H1 (cell line): ENCODE results near the gene ARHGAP23. TPM values are rescaled to one million over a fixed set of nuclear protein-coding genes. Genes with fewer than 3 reads are reported as not detected.

ENCODE experiments used
- CTCF ChIA-PET: fragments of 300-600 bp; sonication (Branson Sonifier 250); formaldehyde crosslinking; loops from one replicate; lab custom pipeline; 2021; ENCODE audit not compliant: partially characterized antibody; lab: Charles Lee
- POLR2A ChIA-PET: fragments of 300-600 bp; sonication (Branson Sonifier 250); formaldehyde crosslinking; loops from one replicate; lab custom pipeline; 2021; ENCODE audit warnings: inconsistent platforms; ENCODE audit not compliant: partially characterized antibody; lab: Charles Lee
- DNase-seq, 2 experiments: peaks; one replicate each; pipeline versions ENCODE4 v3.0.0 to v3.0.0-alpha.2; 2010 to 2022; ENCODE audit warnings: low spot score in 2 of 2, low read depth in 1 of 2, mixed read lengths in 1 of 2
- FAIRE-seq: peaks from 2 replicates; lab custom pipeline; 2011; peaks lifted over from hg19 to GRCh38; lab: Jason Lieb, UNC
- H2AFZ ChIP-seq: 2 replicates; pipeline ENCODE4 v1.8.1; 2012; ENCODE audit warnings: low read length, inconsistent platforms
- H2AK5ac ChIP-seq: 2 replicates; pipeline ENCODE4 v1.6.1; 2013; ENCODE audit warnings: low read depth, low read length
- H2BK120ac ChIP-seq: replicated peaks from 2 replicates; pipeline ENCODE3; 2013; ENCODE audit warnings: low read depth, low read length, inconsistent platforms
- H2BK12ac ChIP-seq: 2 replicates; pipeline ENCODE4 v1.6.1; 2013; ENCODE audit warnings: low read depth, low read length
- H2BK15ac ChIP-seq: 2 replicates; pipeline ENCODE4 v1.6.1; 2013; ENCODE audit warnings: low read length
- H2BK20ac ChIP-seq: 2 replicates; pipeline ENCODE4 v1.6.1; 2013; ENCODE audit warnings: low read length
- H2BK5ac ChIP-seq: 2 replicates; pipeline ENCODE4 v1.6.1; 2013; ENCODE audit warnings: low read depth, low read length
- H3K14ac ChIP-seq: 2 replicates; pipeline ENCODE4 v1.6.1; 2013; ENCODE audit warnings: inconsistent platforms; ENCODE audit not compliant: insufficient read length
- H3K18ac ChIP-seq: 2 replicates; pipeline ENCODE4 v1.6.1; 2013; ENCODE audit warnings: low read length; ENCODE audit errors: extremely low read depth
- H3K23ac ChIP-seq: 2 replicates; pipeline ENCODE4 v1.6.1; 2013; ENCODE audit warnings: inconsistent platforms; ENCODE audit not compliant: insufficient read length
- H3K23me2 ChIP-seq: 2 replicates; pipeline ENCODE4 v1.6.1; 2013; ENCODE audit warnings: low read depth, low read length
- H3K27ac ChIP-seq: 2 replicates; pipeline ENCODE4 v1.6.1; 2011; ENCODE audit warnings: low read depth, low read length, inconsistent platforms
- H3K27me3 ChIP-seq, 4 experiments: replicated peaks in 1 of 4; 1 replicate in 1 of 4; 2 replicates in 3 of 4; pipeline versions ENCODE4 v1.6.1 to v1.8.1; 2011 to 2013; ENCODE audit warnings: low read length in 3 of 4, mild to moderate bottlenecking in 3 of 4, inconsistent platforms in 2 of 4, mixed read lengths in 2 of 4, moderate library complexity in 1 of 4; ENCODE audit not compliant: control insufficient read depth in 3 of 4, insufficient read depth in 3 of 4; ENCODE audit errors: extremely low read depth in 1 of 4
- H3K36me3 ChIP-seq, 4 experiments: 2 replicates each; pipeline versions ENCODE4 v1.6.1 to v1.8.1; 2011 to 2013; ENCODE audit warnings: mild to moderate bottlenecking in 4 of 4, low read length in 3 of 4, moderate library complexity in 2 of 4, control low read depth in 1 of 4, inconsistent platforms in 1 of 4; ENCODE audit not compliant: insufficient read depth in 4 of 4, control insufficient read depth in 2 of 4
- H3K4ac ChIP-seq: replicated peaks from 2 replicates; pipeline ENCODE3; 2013; ENCODE audit warnings: low read length, low read depth, mixed read lengths, inconsistent platforms; ENCODE audit not compliant: insufficient read length
- H3K4me1 ChIP-seq, 4 experiments: replicated peaks in 1 of 4; 1 replicate in 1 of 4; 2 replicates in 3 of 4; pipeline versions ENCODE4 v1.6.1 to v1.8.1; 2011 to 2013; ENCODE audit warnings: low read length in 3 of 4, inconsistent platforms in 2 of 4, mixed read lengths in 1 of 4; ENCODE audit not compliant: insufficient read depth in 4 of 4, control insufficient read depth in 3 of 4
- H3K4me2 ChIP-seq, 2 experiments: 2 replicates each; pipeline versions ENCODE4 v1.6.1 to v1.8.1; 2011 to 2013; ENCODE audit warnings: low read depth in 2 of 2, low read length in 2 of 2, control low read depth in 1 of 2, inconsistent platforms in 1 of 2, mild to moderate bottlenecking in 1 of 2; ENCODE audit not compliant: insufficient read depth in 1 of 2
- H3K4me3 ChIP-seq, 4 experiments: fragments of 200-600, 300-600 bp in 1 of 4; sonication (generic), shearing (Covaris generic), sonication (Bioruptor Twin) in 1 of 4; 2 replicates each; pipeline versions ENCODE4 v1.5.1 to v1.8.1; 2011 to 2016; ENCODE audit warnings: low read length in 4 of 4, low read depth in 3 of 4, control low read depth in 2 of 4, inconsistent platforms in 2 of 4, mild to moderate bottlenecking in 2 of 4, mixed read lengths in 1 of 4, moderate library complexity in 1 of 4; ENCODE audit not compliant: insufficient read depth in 2 of 4; ENCODE audit errors: extremely low read depth in 1 of 4
- H3K56ac ChIP-seq: replicated peaks from 2 replicates; pipeline ENCODE3; 2013; ENCODE audit warnings: low read depth, mild to moderate bottlenecking, mixed read lengths, low read length, inconsistent platforms; ENCODE audit not compliant: insufficient read length
- H3K79me1 ChIP-seq: 2 replicates; pipeline ENCODE4 v1.6.1; 2013; ENCODE audit warnings: low read depth, low read length, control low read depth
- H3K79me2 ChIP-seq, 2 experiments: 2 replicates each; pipeline versions ENCODE4 v1.6.1 to v1.8.1; 2012 to 2013; ENCODE audit warnings: low read length in 2 of 2, mild to moderate bottlenecking in 2 of 2, inconsistent platforms in 1 of 2; ENCODE audit not compliant: insufficient read depth in 2 of 2, control insufficient read depth in 1 of 2
- H3K9ac ChIP-seq, 4 experiments: replicated peaks in 1 of 4; 1 replicate in 1 of 4; 2 replicates in 3 of 4; pipeline versions ENCODE4 v1.6.1 to v1.8.1; 2011 to 2013; ENCODE audit warnings: low read depth in 3 of 4, low read length in 3 of 4, control low read depth in 2 of 4, mild to moderate bottlenecking in 2 of 4, moderate library complexity in 2 of 4, inconsistent platforms in 1 of 4; ENCODE audit errors: extremely low read depth in 1 of 4
- H3K9me3 ChIP-seq, 2 experiments: 2 replicates each; pipeline versions ENCODE4 v1.6.1 to v1.8.1; 2012 to 2013; ENCODE audit warnings: mild to moderate bottlenecking in 2 of 2, moderate library complexity in 2 of 2, control low read depth in 1 of 2, inconsistent platforms in 1 of 2, low read depth in 1 of 2, low read length in 1 of 2, mixed read lengths in 1 of 2; ENCODE audit not compliant: insufficient read depth in 2 of 2
- H4K20me1 ChIP-seq, 2 experiments: replicated peaks in 1 of 2; 2 replicates each; pipeline versions ENCODE3 to v1.8.1; 2011 to 2013; ENCODE audit warnings: inconsistent platforms in 2 of 2, low read length in 2 of 2, mild to moderate bottlenecking in 1 of 2; ENCODE audit not compliant: insufficient read depth in 2 of 2, control insufficient read depth in 1 of 2
- H4K5ac ChIP-seq: 2 replicates; pipeline ENCODE4 v1.6.1; 2013; ENCODE audit warnings: low read length, low read depth, mixed read lengths, inconsistent platforms; ENCODE audit not compliant: insufficient read length
- H4K8ac ChIP-seq: 2 replicates; pipeline ENCODE4 v1.8.0; 2013; ENCODE audit warnings: mild to moderate bottlenecking, moderate library complexity, low read length, inconsistent platforms; ENCODE audit not compliant: insufficient read depth; ENCODE audit errors: extremely low read depth
- H4K91ac ChIP-seq: replicated peaks from 2 replicates; pipeline ENCODE3; 2013; ENCODE audit warnings: low read length, mixed read lengths, inconsistent platforms; ENCODE audit not compliant: insufficient read length
- ATF2 ChIP-seq: IDR thresholded peaks from 2 replicates; pipeline ENCODE4 v1.6.1; 2012; ENCODE audit warnings: low read length, inconsistent platforms
- RXRA ChIP-seq: IDR thresholded peaks from 2 replicates; pipeline ENCODE4 v1.6.1; 2011; ENCODE audit warnings: low read depth, mild to moderate bottlenecking, low read length, moderate library complexity; ENCODE audit not compliant: insufficient read depth
- WGBS, 2 experiments: shearing (Covaris generic) in 1 of 2; methylation state at CpG; one replicate each; pipeline versions ENCODE4 v1.1.6 to v1.1.7; 2013 to 2015; ENCODE audit warnings: low lambda C conversion rate in 2 of 2, mixed read lengths in 2 of 2, inconsistent platforms in 1 of 2, low coverage in 1 of 2, missing lambda C conversion rate in 1 of 2; ENCODE audit not compliant: insufficient replicate concordance in 2 of 2, insufficient coverage in 1 of 2, insufficient read length in 1 of 2; ENCODE audit errors: extremely low coverage in 1 of 2, missing lambda C conversion rate in 1 of 2; 5-methylcytosine and 5-hydroxymethylcytosine counted together
- polyA plus RNA-seq, 7 experiments: library from polyadenylated mRNA; depleted of rRNA in 3 of 7; stranded (reverse) in 5 of 7; unstranded in 2 of 7; fragments of >200 nt in 5 of 7; fragments of 200-250 nt in 2 of 7; gene quantifications; 1 replicate in 5 of 7; 2 replicates in 1 of 7; 4 replicates in 1 of 7; pipeline versions ENCODE4 v1.2.1 to v1.2.3, GENCODE V29; 2011 to 2013; ENCODE audit warnings: missing spikeins in 2 of 7, mixed read lengths in 2 of 7
- total RNA-seq: library from RNA; stranded (reverse); fragmentation: NEBNext Ultra II Directional; extraction: Animal tissue kit (Norgen Biotek cat#: 25700); gene quantifications from 2 replicates; pipeline ENCODE4 v1.2.1, GENCODE V29; 2021

Gene ARHGAP23
- total and polyA plus RNA-seq, 2 of the 8 experiments (the other 6 are each of a cell fraction or from before 2014, with no cell fraction given) = 16.3 to 107 TPM

DNA sequence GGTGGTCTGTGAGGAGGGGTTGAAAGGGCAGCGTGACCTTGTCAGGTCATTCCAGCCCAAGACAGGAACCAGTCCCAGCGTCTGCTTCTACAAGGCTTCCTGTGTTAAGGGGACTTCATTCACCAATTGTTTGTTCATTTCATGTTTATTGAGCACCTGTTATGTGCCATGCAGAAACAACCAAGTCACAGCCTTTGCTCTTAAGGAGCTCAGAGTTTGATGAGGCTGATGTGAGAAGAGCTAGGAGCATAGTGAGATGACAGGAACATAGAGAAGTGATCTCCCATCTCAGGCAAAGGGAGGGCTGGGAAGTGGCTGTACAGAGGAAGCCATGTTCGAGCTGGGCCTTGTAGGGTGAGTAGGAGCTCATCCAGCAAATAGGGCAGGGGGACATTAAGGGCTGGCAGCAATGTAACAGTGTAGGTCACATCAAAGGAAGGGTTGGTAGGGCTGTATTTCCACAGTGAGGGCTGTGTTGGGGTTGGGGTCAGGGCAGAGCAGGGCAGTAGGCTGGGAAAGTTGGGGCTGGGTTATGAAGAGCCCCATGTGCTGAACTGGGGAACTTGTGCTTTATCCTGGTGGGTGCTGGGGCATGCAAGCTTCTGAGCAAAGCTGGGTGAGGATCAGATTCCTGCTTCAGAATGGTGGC, 79.8 kb downstream of the ARHGAP23 start:
- TF ChIP-seq RXRA = no peak
- 0 out of 2 replicates have a peak, but pooled peaks have one; percentile 11 for TF ChIP-seq ATF2
- Histone ChIP-seq H3K23ac (no peak overlapping the region), H3K9me3 (no peaks in the 10 kb centered on the region), H3K23me2 (peaks cover 19% of the 10 kb centered on the region), H3K9ac (no peak overlapping the region; a peak in 1 of 7 replicates), H2BK120ac (no peak overlapping the region), H3K18ac (peak overlapping the region; percentile 81), H3K4me1 (peaks cover 4 to 28% (median 21%) of the 10 kb centered on the region in 4 experiments), H4K91ac (peak overlapping the region; percentile 34), H3K79me2 (no peaks in the 10 kb centered on the region), H3K4me3 (no peak overlapping the region), H2AK5ac (peak overlapping the region; percentile 95; the same call in 1 of the 2 replicates), H4K8ac (no peak overlapping the region), H4K20me1 (peaks cover 0 to 3% of the 10 kb centered on the region in 2 experiments), H2BK12ac (0 out of 2 replicates have a peak overlapping the region, but pooled peaks have one; percentile 68), H3K27ac (0 out of 2 replicates have a peak overlapping the region, but pooled peaks have one; percentile 11), H3K36me3 (peaks cover 0 to 5% (median 1%) of the 10 kb centered on the region in 4 experiments; a peak in 2 of 8 replicates), H2AFZ (no peak overlapping the region), H3K56ac (no peak overlapping the region), H2BK15ac (peak overlapping the region; percentile 76), H2BK5ac (peak overlapping the region; percentile 80), H3K4me2 (peak overlapping the region; percentile 52 to 95), H3K27me3 (peaks cover 0 to 24% (median 11%) of the 10 kb centered on the region in 4 experiments; a peak in 4 of 7 replicates), H3K4ac (peak overlapping the region; percentile 12), H3K79me1 (no peaks in the 10 kb centered on the region), H3K14ac (no peak overlapping the region), H2BK20ac (no peak overlapping the region), H4K5ac (no peak overlapping the region)
- no peak for FAIRE-seq
- 87% methylated on average over 3 of the region's 3 CpGs; no CpG with 5 or more reads in 1 of the 2 experiments for WGBS, 2 experiments
- ChIA-PET POLR2A (interaction anchor here (0.9 to 2.4 kb wide), 10 partner anchors 11 to 292 kb away, joined by 3 to 6 read pairs (median 3); no protein-coding TSS in a partner anchor), CTCF (interaction anchor here (0.6 to 14.4 kb wide), 29 partner anchors 15 to 187 kb away, joined by 3 to 190 read pairs (median 4); no protein-coding TSS in a partner anchor)
- no peak for DNase-seq
